LNCAP (cell line): ENCODE data around the gene MB.
A peak's percentile ranks its signal among the peaks of the same experiment; 100 is the strongest.

Experiments used
- CTCF ChIP-seq: fragments of 450-650 bp; IDR thresholded peaks from 2 replicates; pipeline ENCODE4 v1.5.1; 2017; ENCODE audit warnings: mild to moderate bottlenecking

MB gene

GRCh38 chr22:35627267-35628041 lies 10.3 kb upstream of the MB start:
- TF ChIP-seq CTCF = peak; percentile 29; the same call in 1 of the 2 replicates

DNA sequence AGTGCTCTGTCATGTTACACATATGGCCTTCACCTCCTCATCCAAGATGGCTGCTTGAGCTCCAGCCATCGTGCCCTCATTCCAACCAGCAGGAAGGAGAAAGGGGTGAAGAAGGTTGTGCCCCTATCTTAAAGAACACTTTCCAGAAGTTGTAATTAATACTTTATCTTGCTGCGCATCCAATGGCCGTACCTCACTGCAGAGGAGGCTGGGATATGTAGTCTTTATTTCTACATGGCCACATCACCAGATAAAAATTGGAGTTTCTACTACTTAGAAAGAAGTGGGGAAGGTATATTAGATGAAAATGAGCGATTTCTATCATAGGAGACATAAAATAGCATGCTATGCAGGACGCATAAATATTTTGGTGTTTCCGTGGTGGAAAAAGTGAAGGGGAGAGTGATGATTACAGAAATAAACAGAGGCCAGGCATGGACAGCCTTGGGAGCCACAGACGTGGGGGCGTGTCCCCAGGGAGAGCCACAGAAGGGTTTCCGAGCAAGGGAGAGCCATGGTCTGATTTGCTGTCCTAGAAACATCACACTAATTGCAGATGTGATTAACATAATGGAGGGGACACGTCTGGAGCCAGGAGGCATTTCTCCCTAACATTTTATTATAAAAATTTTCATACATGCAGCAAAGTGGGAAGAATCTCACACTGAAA lies 8.8 kb upstream of the MB start:
- TF ChIP-seq CTCF = no peak

DNA sequence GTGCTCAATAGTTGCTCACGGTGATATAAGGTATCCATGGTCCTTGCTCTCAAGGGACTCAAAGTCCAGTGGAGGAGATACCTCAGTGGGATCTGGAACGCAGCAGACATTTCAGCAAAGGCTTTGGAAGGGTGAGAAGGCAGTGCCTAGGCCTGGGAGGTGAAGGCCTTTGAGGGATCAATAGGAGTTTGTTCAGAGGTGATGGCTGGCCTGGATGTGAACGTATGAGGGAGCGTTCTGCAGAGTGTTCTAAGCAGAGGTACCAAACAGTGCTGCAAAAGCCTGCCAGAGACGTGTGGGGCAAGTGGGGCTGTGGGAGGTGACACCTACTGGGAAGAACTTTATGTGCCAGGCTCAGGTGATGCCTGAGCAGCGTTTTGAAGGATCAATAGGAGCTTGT lies 7.4 kb upstream of the MB start:
- TF ChIP-seq CTCF = no peak

- TF ChIP-seq CTCF = no peak
Observed at GRCh38 chr22:35622191-35622913, 5.2 kb upstream of the MB start.

DNA sequence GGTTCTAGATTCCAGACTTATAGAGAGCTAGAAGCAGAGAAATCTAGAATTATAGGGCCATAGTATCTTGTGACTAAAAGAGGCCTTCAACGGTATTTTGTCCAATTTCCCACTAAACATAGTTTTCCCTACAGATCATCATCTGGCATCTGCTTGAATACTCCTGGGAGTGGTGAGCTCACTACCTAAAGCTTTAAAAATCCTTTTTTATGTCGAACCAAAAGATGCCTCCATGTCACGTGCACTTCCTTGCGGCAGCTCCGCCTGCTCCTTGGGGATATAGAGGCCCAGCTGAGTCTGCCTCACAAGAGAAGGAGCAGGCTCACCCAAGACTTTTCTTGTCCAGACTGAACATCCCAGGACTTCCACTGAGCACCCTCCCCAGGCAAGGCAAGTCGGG lies 4.3 kb upstream of the MB start:
- TF ChIP-seq CTCF = no peak

- TF ChIP-seq CTCF = no peak
Observed at GRCh38 chr22:35620624-35621251, 3.6 kb upstream of the MB start.

- no peak for TF ChIP-seq CTCF
Observed at GRCh38 chr22:35619336-35620094, 2.4 kb upstream of the MB start.
